GM12878 (cell line): ENCODE results near the gene PLPP3. TPM values are rescaled to one million over a fixed set of nuclear protein-coding genes. Genes with fewer than 3 reads are reported as not detected.

Experiments
- ATAC-seq: fragments of 200-7000 bp; cut with Tn5 transposase; 3 replicates; pipeline ENCODE4 v1.9.1; 2020; ENCODE audit warnings: mild to moderate bottlenecking, moderate library complexity
- BruUV-seq: library from RNA; stranded (reverse); fragments of 400-500 nt; replicated peaks from 2 replicates; lab custom pipeline; 2021; lab: Mats Ljungman, UMichigan
- CTCF ChIA-PET: fragments of 300-600 bp; sonication (Branson Sonifier 250); formaldehyde crosslinking; extraction: SDS; loops from one replicate; lab custom pipeline; 2021; ENCODE audit warnings: inconsistent platforms; lab: Yijun Ruan, JAX
- POLR2A ChIA-PET: fragments of 350-600 bp; formaldehyde crosslinking; extraction: SDS; loops from one replicate; lab custom pipeline; 2021; ENCODE audit warnings: inconsistent platforms; lab: Charles Lee
- RAD21 ChIA-PET: fragments of 300-600 bp; sonication (Branson Sonifier 250); formaldehyde crosslinking; loops from one replicate; lab custom pipeline; 2023; ENCODE audit warnings: antibody characterized with exemption; ENCODE audit not compliant: unreplicated experiment; lab: Charles Lee
- SMC1A ChIA-PET: fragments of 300-600 bp; sonication (Branson Sonifier 250); formaldehyde crosslinking; loops from one replicate; lab custom pipeline; 2023; ENCODE audit not compliant: unreplicated experiment, uncharacterized antibody; lab: Charles Lee
- DNase-seq: peaks from one replicate; pipeline ENCODE4 v3.0.0-alpha.2; 2011; ENCODE audit warnings: low read depth, low spot score
- FAIRE-seq: peaks from 3 replicates; lab custom pipeline; 2011; peaks lifted over from hg19 to GRCh38; lab: Jason Lieb, UNC
- H2AFZ ChIP-seq: 2 replicates; pipeline ENCODE4 v1.6.0; 2011; ENCODE audit warnings: low read depth, low read length, control low read depth; ENCODE audit not compliant: control insufficient read depth
- H3K27ac ChIP-seq: 2 replicates; pipeline ENCODE4 v1.5.1; 2011; ENCODE audit warnings: control low read depth; ENCODE audit not compliant: control insufficient read depth, insufficient read depth
- H3K27me3 ChIP-seq, 2 experiments: replicated peaks in 1 of 2; 2 replicates each; pipeline versions ENCODE4 v1.6.0 to v1.6.1; 2011; ENCODE audit warnings: low read length in 1 of 2; ENCODE audit not compliant: control insufficient read depth in 2 of 2, insufficient read depth in 2 of 2
- H3K36me3 ChIP-seq, 2 experiments: 2 replicates each; pipeline ENCODE4 v1.5.1; 2011; ENCODE audit warnings: low read length in 1 of 2; ENCODE audit not compliant: control insufficient read depth in 2 of 2, insufficient read depth in 2 of 2
- H3K4me1 ChIP-seq: 2 replicates; pipeline ENCODE4 v1.6.1; 2011; ENCODE audit warnings: mild to moderate bottlenecking, low read length, moderate library complexity, mixed read lengths; ENCODE audit not compliant: control insufficient read depth, insufficient read depth
- H3K4me2 ChIP-seq: 2 replicates; pipeline ENCODE4 v1.6.0; 2011; ENCODE audit warnings: control low read depth; ENCODE audit not compliant: control insufficient read depth, insufficient read depth
- H3K4me3 ChIP-seq: fragments of 200-600 bp; sonication (generic); 2 replicates; pipeline ENCODE4 v1.5.1; 2016
- H3K79me2 ChIP-seq: 2 replicates; pipeline ENCODE4 v1.6.0; 2011; ENCODE audit warnings: low read length; ENCODE audit not compliant: control insufficient read depth, insufficient read depth
- H3K9ac ChIP-seq: 2 replicates; pipeline ENCODE4 v1.8.0; 2011; ENCODE audit warnings: low read length, control low read depth, mixed read lengths; ENCODE audit not compliant: control insufficient read depth, insufficient read depth
- H3K9me3 ChIP-seq: replicated peaks from 3 replicates; pipeline ENCODE4 v1.5.1; 2011; ENCODE audit warnings: mild to moderate bottlenecking, low read length; ENCODE audit not compliant: control insufficient read depth, insufficient read depth
- H4K20me1 ChIP-seq: 2 replicates; pipeline ENCODE4 v1.6.0; 2011; ENCODE audit not compliant: control insufficient read depth, insufficient read depth
- ATF3 ChIP-seq: IDR thresholded peaks from 2 replicates; pipeline ENCODE4 v1.6.1; 2011; ENCODE audit warnings: low read depth, mild to moderate bottlenecking, low read length, moderate library complexity, borderline replicate concordance; ENCODE audit errors: extremely low read depth
- ATF7 ChIP-seq: fragments of 450-650 bp; IDR thresholded peaks from 2 replicates; pipeline ENCODE4 v1.6.1; 2016; ENCODE audit warnings: low read depth, mild to moderate bottlenecking
- CHD1 ChIP-seq: IDR thresholded peaks from 2 replicates; pipeline ENCODE4 v1.6.1; 2012; ENCODE audit warnings: low read depth, low read length, improper control_type of control experiment
- CREM ChIP-seq: IDR thresholded peaks from 2 replicates; pipeline ENCODE4 v1.6.1; 2014; ENCODE audit warnings: antibody characterized with exemption, low read depth
- EGR1 ChIP-seq, 2 experiments: IDR thresholded peaks; 1 replicate in 1 of 2; 2 replicates in 1 of 2; pipeline ENCODE4 v1.6.1; 2011 to 2012; ENCODE audit warnings: low read depth in 2 of 2, low read length in 2 of 2, borderline replicate concordance in 1 of 2, mild to moderate bottlenecking in 1 of 2, moderate library complexity in 1 of 2
- ETV6 ChIP-seq, 2 experiments: fragments of 450-650 bp in 1 of 2; IDR thresholded peaks in 1 of 2; conservative IDR thresholded peaks in 1 of 2; 2 replicates each; pipeline ENCODE4 v1.6.1; 2014; ENCODE audit warnings: antibody characterized with exemption in 1 of 2, borderline replicate concordance in 1 of 2, low read depth in 1 of 2, mild to moderate bottlenecking in 1 of 2, moderate library complexity in 1 of 2
- FOS ChIP-seq: IDR thresholded peaks from 3 replicates; pipeline ENCODE4 v1.6.1; 2011; ENCODE audit warnings: borderline replicate concordance; ENCODE audit not compliant: insufficient read length; ENCODE audit errors: extremely low read depth
- GATAD2B ChIP-seq: fragments of 450-650 bp; conservative IDR thresholded peaks from 2 replicates; pipeline ENCODE4 v1.6.1; 2017; ENCODE audit warnings: low read depth, mild to moderate bottlenecking, moderate library complexity
- MEF2B ChIP-seq: fragments of 450-650 bp; IDR thresholded peaks from 2 replicates; pipeline ENCODE4 v1.6.1; 2018; ENCODE audit warnings: mild to moderate bottlenecking, moderate library complexity; ENCODE audit not compliant: partially characterized antibody, poor library complexity, severe bottlenecking
- MLLT1 ChIP-seq: fragments of 450-650 bp; IDR thresholded peaks from 2 replicates; pipeline ENCODE4 v1.6.1; 2016; ENCODE audit warnings: mild to moderate bottlenecking
- MYC ChIP-seq: IDR thresholded peaks from 2 replicates; pipeline ENCODE4 v1.6.1; 2011; ENCODE audit warnings: mild to moderate bottlenecking, low read length, moderate library complexity, inconsistent platforms; ENCODE audit not compliant: insufficient read depth, insufficient replicate concordance, insufficient read length, severe bottlenecking
- POLR2AphosphoS2 ChIP-seq: IDR thresholded peaks from 2 replicates; pipeline ENCODE4 v1.6.1; 2011; ENCODE audit warnings: low read depth, mild to moderate bottlenecking, low read length, improper control_type of control experiment, moderate library complexity
- SRF ChIP-seq, 2 experiments: IDR thresholded peaks; 2 replicates each; pipeline ENCODE4 v1.6.1; 2011; ENCODE audit warnings: low read depth in 2 of 2, low read length in 2 of 2, mild to moderate bottlenecking in 1 of 2, moderate library complexity in 1 of 2
- ZNF217 ChIP-seq: fragments of 450-650 bp; IDR thresholded peaks from 2 replicates; pipeline ENCODE4 v1.6.1; 2017; ENCODE audit warnings: antibody characterized with exemption, mild to moderate bottlenecking
- WGBS: methylation state at CpG from one replicate; pipeline ENCODE4 v1.1.6; 2016; ENCODE audit warnings: low lambda C conversion rate; ENCODE audit not compliant: insufficient replicate concordance, insufficient coverage; ENCODE audit errors: missing lambda C conversion rate; 5-methylcytosine and 5-hydroxymethylcytosine counted together
- in situ Hi-C: fragments of 300-500 bp; cut with MboI; formaldehyde crosslinking; loops from 9 replicates; pipeline ENCODE4 v1.14.3; 2018; ENCODE audit warnings: mixed read lengths
- intact Hi-C: fragments of 100-400 bp; cut with micrococcal nuclease; formaldehyde crosslinking; loops from one replicate; pipeline ENCODE4 v1.14.2; 2022; ENCODE audit not compliant: unreplicated experiment
- polyA plus RNA-seq, 11 experiments: library from polyadenylated mRNA; depleted of rRNA in 4 of 11; unstranded in 6 of 11; stranded (reverse) in 5 of 11; fragments of >200 nt; fragmentation: Nextera tagmentation in 4 of 11; fragmentation: Illumina TruSeq in 1 of 11; extraction: Ambion mirVana in 4 of 11; extraction: Trizol in 1 of 11; gene quantifications; 1 replicate in 1 of 11; 2 replicates in 10 of 11; pipeline versions ENCODE4 v1.2.1 to v1.2.3, GENCODE V29; 2011 to 2016; ENCODE audit warnings: inconsistent platforms in 2 of 11, missing spikeins in 2 of 11, low read depth in 1 of 11
- total RNA-seq, 4 experiments: library from RNA; depleted of rRNA in 3 of 4; stranded (reverse); fragments of >200 nt in 3 of 4; fragmentation: Illumina TruSeq in 1 of 4; extraction: Trizol in 1 of 4; gene quantifications; 2 replicates each; pipeline versions ENCODE4 v1.2.1 to v1.2.3, GENCODE V29; 2013 to 2021
- TF ChIP-seq, protein P1 (sequence below): fragments of 450-650 bp; IDR thresholded peaks from 2 replicates; pipeline ENCODE4 v1.6.1; 2017; ENCODE audit warnings: antibody characterized with exemption, mild to moderate bottlenecking, moderate library complexity
- TF ChIP-seq, protein P2 (sequence below): fragments of 450-650 bp; IDR thresholded peaks from 2 replicates; pipeline ENCODE4 v1.6.1; 2017; ENCODE audit warnings: mild to moderate bottlenecking, low read depth, inconsistent platforms; ENCODE audit not compliant: poor library complexity, severe bottlenecking

Gene PLPP3
- total and polyA plus RNA-seq, 10 of the 15 experiments (the other 5 are each of a cell fraction or from before 2014, with no cell fraction given): 6.4 to 26.8 (median 9.5) TPM

DNA sequence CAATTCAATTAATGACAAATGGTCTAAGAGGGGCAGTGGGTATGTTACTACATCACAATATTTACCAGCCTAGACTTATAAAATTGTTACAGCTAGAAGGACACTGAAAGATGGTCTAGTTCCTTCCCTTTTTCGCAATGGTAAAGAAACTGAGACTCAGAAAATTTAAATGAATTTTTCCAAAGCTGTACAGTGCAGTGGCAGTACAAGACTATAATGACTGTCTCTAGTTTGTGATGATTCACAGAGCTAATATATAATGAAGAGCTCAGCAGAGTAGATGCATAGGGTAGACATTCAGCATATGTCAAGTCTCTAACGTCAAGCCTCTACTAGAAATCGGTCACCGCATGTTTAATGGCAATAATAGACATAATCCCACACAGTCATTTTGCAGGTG, 4.6 kb downstream of the PLPP3 start:
- POLR2A ChIA-PET: interaction anchor here (1.1 to 11.8 kb wide), 5 partner anchors 13 to 243 kb away, joined by 4 to 195 read pairs (median 9); no protein-coding TSS in a partner anchor
- Histone ChIP-seq H3K4me1 (no peaks in the 10 kb centered on the region), H3K9me3 (no peaks in the 10 kb centered on the region), H3K79me2 (no peaks in the 10 kb centered on the region), H3K27me3 (peaks cover 0 to 14% of the 10 kb centered on the region in 2 experiments; a peak in 2 of 4 replicates), H3K4me3 (no peak overlapping the region), H3K4me2 (no peak overlapping the region), H3K27ac (no peak overlapping the region), H3K36me3 (no peaks in the 10 kb centered on the region), H2AFZ (no peak overlapping the region), H4K20me1 (no peaks in the 10 kb centered on the region), H3K9ac (no peak overlapping the region)
- CTCF ChIA-PET: interaction anchor here (1.0 to 15.6 kb wide), 11 partner anchors 10 to 700 kb away, joined by 3 to 257 read pairs (median 33); no protein-coding TSS in a partner anchor
- ATAC-seq (peak; percentile 21), DNase-seq (no peak), FAIRE-seq (no peak)
- WGBS: 68% methylated on average over 4 of the region's 4 CpGs
- RAD21 ChIA-PET: interaction anchor here (0.9 to 14.0 kb wide), 22 partner anchors 9 to 714 kb away, joined by 3 to 381 read pairs (median 4); no protein-coding TSS in a partner anchor
- in situ Hi-C loops: loop anchor here (5.0 kb wide), 1 partner anchor 242 kb away; no protein-coding TSS in a partner anchor
- intact Hi-C loops: loop anchor here (1.0 to 5.0 kb wide), 3 partner anchors 165 to 527 kb away; no protein-coding TSS in a partner anchor
- no TSS peak for BruUV-seq
- SMC1A ChIA-PET: interaction anchor here (0.6 to 19.1 kb wide), 26 partner anchors 7 to 1290 kb away, joined by 3 to 439 read pairs (median 11); no protein-coding TSS in a partner anchor
- TF ChIP-seq, protein P1, sequence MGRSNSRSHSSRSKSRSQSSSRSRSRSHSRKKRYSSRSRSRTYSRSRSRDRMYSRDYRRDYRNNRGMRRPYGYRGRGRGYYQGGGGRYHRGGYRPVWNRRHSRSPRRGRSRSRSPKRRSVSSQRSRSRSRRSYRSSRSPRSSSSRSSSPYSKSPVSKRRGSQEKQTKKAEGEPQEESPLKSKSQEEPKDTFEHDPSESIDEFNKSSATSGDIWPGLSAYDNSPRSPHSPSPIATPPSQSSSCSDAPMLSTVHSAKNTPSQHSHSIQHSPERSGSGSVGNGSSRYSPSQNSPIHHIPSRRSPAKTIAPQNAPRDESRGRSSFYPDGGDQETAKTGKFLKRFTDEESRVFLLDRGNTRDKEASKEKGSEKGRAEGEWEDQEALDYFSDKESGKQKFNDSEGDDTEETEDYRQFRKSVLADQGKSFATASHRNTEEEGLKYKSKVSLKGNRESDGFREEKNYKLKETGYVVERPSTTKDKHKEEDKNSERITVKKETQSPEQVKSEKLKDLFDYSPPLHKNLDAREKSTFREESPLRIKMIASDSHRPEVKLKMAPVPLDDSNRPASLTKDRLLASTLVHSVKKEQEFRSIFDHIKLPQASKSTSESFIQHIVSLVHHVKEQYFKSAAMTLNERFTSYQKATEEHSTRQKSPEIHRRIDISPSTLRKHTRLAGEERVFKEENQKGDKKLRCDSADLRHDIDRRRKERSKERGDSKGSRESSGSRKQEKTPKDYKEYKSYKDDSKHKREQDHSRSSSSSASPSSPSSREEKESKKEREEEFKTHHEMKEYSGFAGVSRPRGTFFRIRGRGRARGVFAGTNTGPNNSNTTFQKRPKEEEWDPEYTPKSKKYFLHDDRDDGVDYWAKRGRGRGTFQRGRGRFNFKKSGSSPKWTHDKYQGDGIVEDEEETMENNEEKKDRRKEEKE: no peak
- TF ChIP-seq MEF2B (no peak), POLR2AphosphoS2 (no peak), SRF (IDR thresholded peaks at IDR 0.05; ENCODE audit: low read depth in 2 of 2, low read length in 2 of 2) (no peak), ATF7 (no peak), MLLT1 (no peak), ATF3 (no peak), CHD1 (no peak), GATAD2B (no peak), EGR1 (IDR thresholded peaks at IDR 0.05; ENCODE audit: borderline replicate concordance in 1 of 2, low read depth in 2 of 2, low read length in 2 of 2) (no peak), ETV6 (conservative IDR thresholded peaks at IDR 0.05 in 1 of 2, IDR thresholded peaks at IDR 0.05 in 1 of 2; ENCODE audit: borderline replicate concordance in 1 of 2, low read depth in 1 of 2) (no peak), CREM (no peak), FOS (no peak), MYC (no peak), ZNF217 (no peak)
- TF ChIP-seq, protein P2, sequence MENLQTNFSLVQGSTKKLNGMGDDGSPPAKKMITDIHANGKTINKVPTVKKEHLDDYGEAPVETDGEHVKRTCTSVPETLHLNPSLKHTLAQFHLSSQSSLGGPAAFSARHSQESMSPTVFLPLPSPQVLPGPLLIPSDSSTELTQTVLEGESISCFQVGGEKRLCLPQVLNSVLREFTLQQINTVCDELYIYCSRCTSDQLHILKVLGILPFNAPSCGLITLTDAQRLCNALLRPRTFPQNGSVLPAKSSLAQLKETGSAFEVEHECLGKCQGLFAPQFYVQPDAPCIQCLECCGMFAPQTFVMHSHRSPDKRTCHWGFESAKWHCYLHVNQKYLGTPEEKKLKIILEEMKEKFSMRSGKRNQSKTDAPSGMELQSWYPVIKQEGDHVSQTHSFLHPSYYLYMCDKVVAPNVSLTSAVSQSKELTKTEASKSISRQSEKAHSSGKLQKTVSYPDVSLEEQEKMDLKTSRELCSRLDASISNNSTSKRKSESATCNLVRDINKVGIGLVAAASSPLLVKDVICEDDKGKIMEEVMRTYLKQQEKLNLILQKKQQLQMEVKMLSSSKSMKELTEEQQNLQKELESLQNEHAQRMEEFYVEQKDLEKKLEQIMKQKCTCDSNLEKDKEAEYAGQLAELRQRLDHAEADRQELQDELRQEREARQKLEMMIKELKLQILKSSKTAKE: no peak
